ENCODE measurements around the gene UBL5.

Gene UBL5

DNA sequence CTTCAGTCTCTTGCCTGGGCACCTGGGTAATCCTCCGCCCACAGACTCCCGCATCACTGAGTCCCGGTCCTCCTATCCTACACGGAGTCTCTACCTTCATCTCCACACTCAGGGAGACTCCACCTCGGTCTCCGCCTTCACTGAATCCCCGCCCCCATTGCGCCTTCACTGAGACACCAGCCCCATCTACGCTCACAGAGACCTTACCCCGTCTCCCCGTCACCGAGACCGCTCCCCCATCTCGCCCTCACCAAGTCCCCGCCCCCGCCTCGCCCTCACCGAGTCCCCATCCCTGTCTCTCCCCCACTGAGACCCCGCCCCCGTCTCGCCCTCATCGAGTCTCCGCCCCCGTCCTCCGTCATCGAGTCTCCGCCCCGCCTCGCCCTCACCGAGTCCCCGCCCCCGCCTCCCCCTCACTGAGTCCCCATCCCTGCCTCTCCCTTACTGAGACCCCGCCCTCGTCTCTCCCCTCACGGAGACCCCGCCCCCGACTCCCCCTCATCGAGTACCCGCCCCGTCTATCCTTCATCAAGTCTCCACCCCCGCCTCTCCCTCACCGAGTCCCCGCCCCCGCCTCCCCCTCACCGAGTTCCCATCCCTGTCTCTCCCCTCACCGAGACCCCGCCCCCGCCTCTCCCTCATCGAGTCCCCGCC lies 36.0 kb upstream of the UBL5 start:
- Histone ChIP-seq H3K4me1 (ENCODE audit: control insufficient read depth, insufficient read depth, low read length) (peaks cover 20% of the 10 kb centered on the region), H3K9ac (ENCODE audit: low read length) (no peak overlapping the region), H3K27me3 (ENCODE audit: control insufficient read depth, insufficient read depth, low read length) (no peaks in the 10 kb centered on the region), H3K27ac (ENCODE audit: low read depth, low read length) (no peak overlapping the region), H3K9me3 (ENCODE audit: control insufficient read depth, insufficient read depth, low read depth, low read length) (no peaks in the 10 kb centered on the region), H3K36me3 (ENCODE audit: control insufficient read depth, insufficient read depth, low read length) (no peaks in the 10 kb centered on the region), H3K4me3 (ENCODE audit: low read depth, low read length) (peak overlapping the region; percentile 84)

- peaks cover 18% of the 10 kb centered on the region for H3K4me1 ChIP-seq (ENCODE audit: control insufficient read depth, insufficient read depth, low read length)
- H3K36me3 ChIP-seq (ENCODE audit: control insufficient read depth, insufficient read depth, low read length), result no peaks in the 10 kb centered on the region
- peak overlapping the region; percentile 42; the same call in 1 of the 2 replicates for H3K27ac ChIP-seq (ENCODE audit: low read depth, low read length)
- no peaks in the 10 kb centered on the region for H3K27me3 ChIP-seq (ENCODE audit: control insufficient read depth, insufficient read depth, low read length)
- peak overlapping the region; percentile 84 for H3K4me3 ChIP-seq (ENCODE audit: low read depth, low read length)
- H3K9ac ChIP-seq (ENCODE audit: low read length), result peak overlapping the region; percentile 73
- no peaks in the 10 kb centered on the region for H3K9me3 ChIP-seq (ENCODE audit: control insufficient read depth, insufficient read depth, low read depth, low read length)
Observed at GRCh38 chr19:9792206-9793070, 35.3 kb upstream of the UBL5 start.

DNA sequence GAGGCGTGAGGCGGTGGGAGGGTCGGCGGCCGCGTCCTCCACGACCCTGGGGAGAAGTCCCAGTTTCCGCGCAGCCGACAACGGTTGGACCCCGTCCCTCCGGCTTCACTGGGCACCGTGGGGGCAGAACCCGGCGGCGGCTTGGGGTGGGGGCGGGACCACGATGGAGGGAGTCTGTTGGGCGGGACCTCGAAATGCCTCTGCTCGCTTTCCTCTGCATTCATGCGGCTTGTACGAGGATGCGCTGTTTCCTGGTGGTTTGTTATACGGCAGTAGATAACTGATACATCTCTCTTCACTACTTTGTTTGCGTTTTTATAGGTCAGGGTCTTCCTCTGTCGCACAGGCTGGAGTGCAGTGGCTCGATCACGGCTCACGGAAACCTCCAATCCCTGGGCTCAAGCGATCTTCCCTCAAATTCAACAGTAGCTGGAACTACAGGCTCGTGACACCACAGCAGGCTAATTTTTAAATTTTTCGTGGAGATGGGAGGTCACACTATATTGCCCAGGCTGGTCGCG lies 34.6 kb upstream of the UBL5 start:
- peak overlapping the region; percentile 73 for H3K9ac ChIP-seq (ENCODE audit: low read length)
- H3K27me3 ChIP-seq (ENCODE audit: control insufficient read depth, insufficient read depth, low read length), result no peaks in the 10 kb centered on the region
- H3K36me3 ChIP-seq (ENCODE audit: control insufficient read depth, insufficient read depth, low read length), result no peaks in the 10 kb centered on the region
- peaks cover 18% of the 10 kb centered on the region for H3K4me1 ChIP-seq (ENCODE audit: control insufficient read depth, insufficient read depth, low read length)
- H3K4me3 ChIP-seq (ENCODE audit: low read depth, low read length), result peak overlapping the region; percentile 66
- no peaks in the 10 kb centered on the region for H3K9me3 ChIP-seq (ENCODE audit: control insufficient read depth, insufficient read depth, low read depth, low read length)
- peak overlapping the region; percentile 42; the same call in 1 of the 2 replicates for H3K27ac ChIP-seq (ENCODE audit: low read depth, low read length)

GRCh38 chr19:9796113-9796773 lies 31.5 kb upstream of the UBL5 start:
- Histone ChIP-seq H3K4me3 (ENCODE audit: low read depth, low read length) (no peak overlapping the region), H3K4me1 (ENCODE audit: control insufficient read depth, insufficient read depth, low read length) (peaks cover 5% of the 10 kb centered on the region; the same call in 1 of the 2 replicates), H3K9ac (ENCODE audit: low read length) (no peak overlapping the region), H3K36me3 (ENCODE audit: control insufficient read depth, insufficient read depth, low read length) (no peaks in the 10 kb centered on the region), H3K27ac (ENCODE audit: low read depth, low read length) (no peak overlapping the region), H3K9me3 (ENCODE audit: control insufficient read depth, insufficient read depth, low read depth, low read length) (no peaks in the 10 kb centered on the region), H3K27me3 (ENCODE audit: control insufficient read depth, insufficient read depth, low read length) (no peaks in the 10 kb centered on the region)

DNA sequence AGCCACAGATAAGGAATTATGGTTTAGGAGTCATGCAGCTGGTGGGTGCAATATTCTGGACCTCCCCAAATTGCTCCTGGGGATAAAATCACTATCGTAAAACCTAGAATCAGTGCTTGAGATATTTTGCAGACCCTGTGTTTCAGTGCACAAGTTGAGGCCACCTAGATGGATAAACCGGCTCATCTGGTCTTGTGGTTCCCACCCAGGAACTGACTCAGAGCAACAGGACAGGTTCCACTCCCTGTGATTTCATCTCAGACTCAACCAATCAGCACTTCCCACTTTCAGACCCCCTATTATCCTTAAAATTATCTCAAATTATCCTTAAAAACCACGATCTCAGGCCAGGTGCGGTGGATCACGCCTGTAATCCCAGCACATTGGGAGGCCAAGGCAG lies 29.8 kb upstream of the UBL5 start:
- Histone ChIP-seq H3K9ac (ENCODE audit: low read length) (no peak overlapping the region), H3K4me1 (ENCODE audit: control insufficient read depth, insufficient read depth, low read length) (peaks cover 5% of the 10 kb centered on the region; the same call in 1 of the 2 replicates), H3K4me3 (ENCODE audit: low read depth, low read length) (no peak overlapping the region), H3K36me3 (ENCODE audit: control insufficient read depth, insufficient read depth, low read length) (no peaks in the 10 kb centered on the region), H3K27ac (ENCODE audit: low read depth, low read length) (no peak overlapping the region), H3K27me3 (ENCODE audit: control insufficient read depth, insufficient read depth, low read length) (no peaks in the 10 kb centered on the region), H3K9me3 (ENCODE audit: control insufficient read depth, insufficient read depth, low read depth, low read length) (no peaks in the 10 kb centered on the region)

GRCh38 chr19:9799162-9799561 lies 28.6 kb upstream of the UBL5 start:
- Histone ChIP-seq H3K9me3 (ENCODE audit: control insufficient read depth, insufficient read depth, low read depth, low read length) (no peaks in the 10 kb centered on the region), H3K9ac (ENCODE audit: low read length) (no peak overlapping the region), H3K36me3 (ENCODE audit: control insufficient read depth, insufficient read depth, low read length) (no peaks in the 10 kb centered on the region), H3K27ac (ENCODE audit: low read depth, low read length) (no peak overlapping the region), H3K4me3 (ENCODE audit: low read depth, low read length) (no peak overlapping the region), H3K27me3 (ENCODE audit: control insufficient read depth, insufficient read depth, low read length) (no peaks in the 10 kb centered on the region), H3K4me1 (ENCODE audit: control insufficient read depth, insufficient read depth, low read length) (no peaks in the 10 kb centered on the region)

- Histone ChIP-seq H3K27ac (ENCODE audit: low read depth, low read length) (no peak overlapping the region), H3K36me3 (ENCODE audit: control insufficient read depth, insufficient read depth, low read length) (peaks cover 8% of the 10 kb centered on the region; the same call in 1 of the 2 replicates), H3K27me3 (ENCODE audit: control insufficient read depth, insufficient read depth, low read length) (no peaks in the 10 kb centered on the region)
Observed at GRCh38 chr19:9801976-9802375, 25.7 kb upstream of the UBL5 start.

DNA sequence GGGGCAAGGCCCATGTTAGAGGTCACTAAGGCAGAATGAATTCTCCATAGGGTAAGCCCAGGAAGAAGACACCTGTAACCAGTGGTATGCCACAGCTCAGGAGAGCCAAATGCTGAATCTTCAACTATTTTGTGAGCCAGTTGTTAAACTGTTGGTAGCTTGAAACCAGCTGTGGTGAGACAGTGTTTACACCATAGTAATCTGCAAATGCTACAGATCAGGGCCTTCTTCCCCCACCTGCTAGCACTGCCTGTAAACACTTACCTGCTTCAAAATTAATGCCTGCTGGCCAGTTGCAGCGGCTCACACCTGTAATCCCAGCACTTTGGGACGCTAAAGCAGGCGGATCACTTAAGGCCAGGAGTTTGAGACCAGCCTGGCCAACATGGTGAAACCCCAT lies 20.9 kb upstream of the UBL5 start:
- Histone ChIP-seq H3K27ac (ENCODE audit: low read depth, low read length) (no peak overlapping the region), H3K27me3 (ENCODE audit: control insufficient read depth, insufficient read depth, low read length) (no peaks in the 10 kb centered on the region), H3K4me1 (ENCODE audit: control insufficient read depth, insufficient read depth, low read length) (no peaks in the 10 kb centered on the region), H3K36me3 (ENCODE audit: control insufficient read depth, insufficient read depth, low read length) (peaks cover 44% of the 10 kb centered on the region), H3K9me3 (ENCODE audit: control insufficient read depth, insufficient read depth, low read depth, low read length) (no peaks in the 10 kb centered on the region), H3K9ac (ENCODE audit: low read length) (no peak overlapping the region), H3K4me3 (ENCODE audit: low read depth, low read length) (no peak overlapping the region)

More at GRCh38 chr19:9801976-9802375, 25.7 kb upstream of the UBL5 start:
- H3K4me1 ChIP-seq (ENCODE audit: control insufficient read depth, insufficient read depth, low read length), result no peaks in the 10 kb centered on the region
- H3K9ac ChIP-seq (ENCODE audit: low read length), result no peak overlapping the region
- no peaks in the 10 kb centered on the region for H3K9me3 ChIP-seq (ENCODE audit: control insufficient read depth, insufficient read depth, low read depth, low read length)
- H3K4me3 ChIP-seq (ENCODE audit: low read depth, low read length), result no peak overlapping the region

DNA sequence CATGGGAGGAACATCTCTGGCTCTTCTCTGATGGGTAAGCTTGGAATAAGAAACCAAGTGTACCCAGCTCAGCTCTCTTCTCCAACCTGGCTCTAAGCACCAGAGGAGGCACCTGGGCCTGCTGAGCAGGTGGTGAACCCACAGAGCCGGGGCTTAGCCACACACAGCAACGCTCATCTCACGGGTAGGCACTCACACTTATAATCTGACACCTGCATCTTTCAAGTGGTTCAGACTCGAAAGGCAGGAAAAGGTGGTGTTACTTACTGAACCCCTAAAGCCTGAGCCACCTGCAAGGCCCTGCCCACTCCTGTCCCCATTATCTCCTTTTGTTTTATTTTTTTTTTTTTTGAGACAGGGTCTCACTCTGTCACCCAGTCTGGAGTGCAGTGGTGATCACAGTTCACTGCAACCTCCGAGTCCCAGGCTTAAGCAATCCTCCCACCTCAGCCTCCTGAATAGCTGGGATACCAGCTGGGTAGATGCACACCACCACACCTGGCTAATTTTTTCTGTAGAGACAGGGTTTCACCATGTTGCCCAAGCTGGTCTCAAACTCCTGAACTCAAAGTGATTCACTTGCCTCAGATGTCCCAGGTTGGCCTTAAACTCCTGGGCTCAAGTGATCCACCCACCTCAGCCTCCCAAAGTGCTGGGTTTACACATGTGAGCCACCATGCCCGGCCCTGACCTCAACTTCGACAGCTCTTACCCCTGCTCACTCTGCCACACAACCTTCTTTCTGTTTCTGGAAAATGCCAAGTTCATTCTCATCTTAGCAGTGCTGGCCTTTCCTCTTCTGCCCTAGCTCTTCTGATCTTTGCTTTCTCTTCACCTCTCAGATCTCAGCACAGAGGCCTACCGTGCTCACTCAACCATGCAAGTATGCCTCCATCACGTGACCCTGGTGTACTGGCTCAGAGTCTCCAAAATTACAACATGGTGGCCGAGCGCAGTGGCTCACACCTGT lies 18.6 kb upstream of the UBL5 start:
- H3K4me3 ChIP-seq (ENCODE audit: low read depth, low read length), result no peak overlapping the region
- peaks cover 46% of the 10 kb centered on the region for H3K36me3 ChIP-seq (ENCODE audit: control insufficient read depth, insufficient read depth, low read length)
- no peak overlapping the region for H3K27ac ChIP-seq (ENCODE audit: low read depth, low read length)

GRCh38 chr19:9811139-9811538 lies 16.6 kb upstream of the UBL5 start:
- Histone ChIP-seq H3K27ac (ENCODE audit: low read depth, low read length) (no peak overlapping the region), H3K4me1 (ENCODE audit: control insufficient read depth, insufficient read depth, low read length) (no peaks in the 10 kb centered on the region), H3K36me3 (ENCODE audit: control insufficient read depth, insufficient read depth, low read length) (peaks cover 42% of the 10 kb centered on the region), H3K4me3 (ENCODE audit: low read depth, low read length) (no peak overlapping the region), H3K9ac (ENCODE audit: low read length) (no peak overlapping the region), H3K9me3 (ENCODE audit: control insufficient read depth, insufficient read depth, low read depth, low read length) (peaks cover 6% of the 10 kb centered on the region), H3K27me3 (ENCODE audit: control insufficient read depth, insufficient read depth, low read length) (no peaks in the 10 kb centered on the region)

More for the DNA sequence above, 18.6 kb upstream of the UBL5 start:
- Histone ChIP-seq H3K9me3 (ENCODE audit: control insufficient read depth, insufficient read depth, low read depth, low read length) (no peaks in the 10 kb centered on the region), H3K27me3 (ENCODE audit: control insufficient read depth, insufficient read depth, low read length) (no peaks in the 10 kb centered on the region), H3K9ac (ENCODE audit: low read length) (no peak overlapping the region), H3K4me1 (ENCODE audit: control insufficient read depth, insufficient read depth, low read length) (no peaks in the 10 kb centered on the region)

Measured in HUES6 (cell line).